ENCODE results near the gene KIF1C.

DNA sequence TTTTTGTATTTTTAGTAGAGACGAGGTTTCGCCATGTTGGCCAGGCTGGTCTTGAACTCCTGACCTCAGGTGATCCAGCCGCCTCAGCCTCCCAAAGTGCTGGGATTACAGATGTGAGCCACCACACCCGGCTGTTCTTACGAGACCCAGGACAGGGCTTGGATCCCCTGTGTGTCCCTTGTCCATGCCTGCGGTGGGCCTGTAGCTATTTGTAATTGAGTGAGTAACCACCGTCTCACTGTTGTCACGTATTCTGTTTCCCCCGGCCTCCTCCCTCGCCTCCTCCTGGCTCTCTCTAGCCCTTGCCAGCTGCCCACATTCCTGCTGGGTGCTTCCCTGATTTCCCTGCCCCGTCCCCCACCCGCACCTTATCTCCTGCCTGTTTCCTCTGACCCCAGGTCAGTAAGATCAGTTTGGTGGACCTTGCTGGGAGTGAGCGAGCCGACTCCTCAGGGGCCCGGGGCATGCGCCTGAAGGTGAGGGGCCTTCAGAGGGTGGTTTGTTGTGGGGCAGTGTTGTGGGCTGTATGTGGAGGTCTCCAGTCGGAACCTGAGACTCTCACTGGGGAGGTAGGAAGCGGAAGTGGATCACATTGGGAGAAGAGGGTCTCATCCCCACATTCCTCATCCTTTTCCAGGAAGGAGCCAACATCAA lies 5.6 kb downstream of the KIF1C start:
- TF ChIP-seq, protein P1, sequence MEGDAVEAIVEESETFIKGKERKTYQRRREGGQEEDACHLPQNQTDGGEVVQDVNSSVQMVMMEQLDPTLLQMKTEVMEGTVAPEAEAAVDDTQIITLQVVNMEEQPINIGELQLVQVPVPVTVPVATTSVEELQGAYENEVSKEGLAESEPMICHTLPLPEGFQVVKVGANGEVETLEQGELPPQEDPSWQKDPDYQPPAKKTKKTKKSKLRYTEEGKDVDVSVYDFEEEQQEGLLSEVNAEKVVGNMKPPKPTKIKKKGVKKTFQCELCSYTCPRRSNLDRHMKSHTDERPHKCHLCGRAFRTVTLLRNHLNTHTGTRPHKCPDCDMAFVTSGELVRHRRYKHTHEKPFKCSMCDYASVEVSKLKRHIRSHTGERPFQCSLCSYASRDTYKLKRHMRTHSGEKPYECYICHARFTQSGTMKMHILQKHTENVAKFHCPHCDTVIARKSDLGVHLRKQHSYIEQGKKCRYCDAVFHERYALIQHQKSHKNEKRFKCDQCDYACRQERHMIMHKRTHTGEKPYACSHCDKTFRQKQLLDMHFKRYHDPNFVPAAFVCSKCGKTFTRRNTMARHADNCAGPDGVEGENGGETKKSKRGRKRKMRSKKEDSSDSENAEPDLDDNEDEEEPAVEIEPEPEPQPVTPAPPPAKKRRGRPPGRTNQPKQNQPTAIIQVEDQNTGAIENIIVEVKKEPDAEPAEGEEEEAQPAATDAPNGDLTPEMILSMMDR (IDR thresholded peaks at IDR 0.05): no peak
- TF ChIP-seq POLR2A (IDR thresholded peaks at IDR 0.05): no peak

Data from right lobe of liver (tissue), 4 donors.